K562 (cell line): Measurements from ENCODE around the gene PLD3. TPM values are rescaled to one million over a fixed set of nuclear protein-coding genes. Genes with fewer than 3 reads are reported as not detected.
A peak's percentile ranks its signal among the peaks of the same experiment; 100 is the strongest.

ENCODE experiments used
- BCLAF1 ChIP-seq, 2 experiments: fragments of 450-650 bp in 1 of 2; IDR thresholded peaks; 2 replicates each; pipeline ENCODE4 v1.6.1; 2011 to 2017; ENCODE audit warnings: low read depth in 2 of 2, antibody characterized with exemption in 1 of 2, borderline replicate concordance in 1 of 2, low read length in 1 of 2, mild to moderate bottlenecking in 1 of 2, mixed read lengths in 1 of 2; ENCODE audit not compliant: control insufficient read depth in 1 of 2
- CHD2 ChIP-seq: IDR thresholded peaks from 2 replicates; pipeline ENCODE4 v1.6.1; 2011; ENCODE audit warnings: low read depth, low read length
- E4F1 ChIP-seq: fragments of 250-450 bp; sonication (Bioruptor Pico); IDR thresholded peaks from 2 replicates; pipeline ENCODE4 v1.5.0; 2021; ENCODE audit warnings: mild to moderate bottlenecking, borderline replicate concordance
- EGR1 ChIP-seq: fragments of 450-650 bp; conservative IDR thresholded peaks from 2 replicates; pipeline ENCODE4 v1.6.1; 2017; ENCODE audit warnings: mild to moderate bottlenecking
- ETV1 ChIP-seq: fragments of 450-650 bp; conservative IDR thresholded peaks from 2 replicates; pipeline ENCODE4 v1.6.1; 2016; ENCODE audit warnings: missing genetic modification characterization, control low read depth, low read depth, missing compliant biosample characterization
- FIP1L1 ChIP-seq: fragments of 200-400 bp; formaldehyde crosslinking; IDR thresholded peaks from 2 replicates; pipeline ENCODE4 v1.6.1; 2018; ENCODE audit warnings: mild to moderate bottlenecking, low read depth, low read length; ENCODE audit not compliant: poor library complexity, severe bottlenecking
- FOXP4 ChIP-seq: sonication (generic); formaldehyde crosslinking; IDR thresholded peaks from 2 replicates; pipeline ENCODE4 v1.8.0; 2022; ENCODE audit warnings: mild to moderate bottlenecking, missing genetic modification reagents, borderline replicate concordance
- NFRKB ChIP-seq: fragments of 450-650 bp; IDR thresholded peaks from 2 replicates; pipeline ENCODE4 v1.6.1; 2016; ENCODE audit warnings: low read depth
- POLR2AphosphoS5 ChIP-seq: IDR thresholded peaks from 2 replicates; pipeline ENCODE4 v1.6.1; 2011; ENCODE audit warnings: mild to moderate bottlenecking, low read depth, low read length, moderate library complexity; ENCODE audit not compliant: control insufficient read depth, insufficient read depth
- SMAD4 ChIP-seq: fragments of 250-450 bp; sonication (Bioruptor Pico); conservative IDR thresholded peaks from 2 replicates; pipeline ENCODE4 v1.8.0; 2021; ENCODE audit warnings: inconsistent platforms, mild to moderate bottlenecking, moderate library complexity
- polyA plus RNA-seq, 8 experiments: library from polyadenylated mRNA; depleted of rRNA in 4 of 8; stranded (reverse) in 5 of 8; unstranded in 3 of 8; fragments of >200 nt; fragmentation: Nextera tagmentation in 2 of 8; fragmentation: Illumina TruSeq in 1 of 8; extraction: Ambion mirVana in 2 of 8; extraction: Trizol in 1 of 8; gene quantifications; 2 replicates each; pipeline versions ENCODE4 v1.2.1 to v1.2.3, GENCODE V29; 2011 to 2014; ENCODE audit warnings: inconsistent platforms in 1 of 8, missing spikeins in 1 of 8
- total RNA-seq, 7 experiments: library from RNA; depleted of rRNA in 6 of 7; stranded (reverse); fragments of >200 nt in 6 of 7; fragmentation: Illumina TruSeq in 2 of 7; extraction: Trizol in 2 of 7; gene quantifications; 2 replicates each; pipeline versions ENCODE4 v1.2.1 to v1.2.3, GENCODE V29; 2011 to 2021; ENCODE audit warnings: low replicate concordance in 1 of 7
- TF ChIP-seq, protein P1 (sequence below): sonication (generic); formaldehyde crosslinking; IDR thresholded peaks from 2 replicates; pipeline ENCODE4 v1.9.0; 2022; ENCODE audit warnings: mild to moderate bottlenecking, missing genetic modification reagents
- TF ChIP-seq, protein P2 (sequence below): fragments of 250-450 bp; sonication (Bioruptor Pico); IDR thresholded peaks from 2 replicates; pipeline ENCODE4 v1.6.1; 2021; ENCODE audit warnings: mild to moderate bottlenecking

The PLD3 gene
- total and polyA plus RNA-seq, 9 of the 15 experiments (the other 6 are each of a cell fraction or from before 2014, with no cell fraction given) = 2.3 to 128 (median 72.7) TPM

DNA sequence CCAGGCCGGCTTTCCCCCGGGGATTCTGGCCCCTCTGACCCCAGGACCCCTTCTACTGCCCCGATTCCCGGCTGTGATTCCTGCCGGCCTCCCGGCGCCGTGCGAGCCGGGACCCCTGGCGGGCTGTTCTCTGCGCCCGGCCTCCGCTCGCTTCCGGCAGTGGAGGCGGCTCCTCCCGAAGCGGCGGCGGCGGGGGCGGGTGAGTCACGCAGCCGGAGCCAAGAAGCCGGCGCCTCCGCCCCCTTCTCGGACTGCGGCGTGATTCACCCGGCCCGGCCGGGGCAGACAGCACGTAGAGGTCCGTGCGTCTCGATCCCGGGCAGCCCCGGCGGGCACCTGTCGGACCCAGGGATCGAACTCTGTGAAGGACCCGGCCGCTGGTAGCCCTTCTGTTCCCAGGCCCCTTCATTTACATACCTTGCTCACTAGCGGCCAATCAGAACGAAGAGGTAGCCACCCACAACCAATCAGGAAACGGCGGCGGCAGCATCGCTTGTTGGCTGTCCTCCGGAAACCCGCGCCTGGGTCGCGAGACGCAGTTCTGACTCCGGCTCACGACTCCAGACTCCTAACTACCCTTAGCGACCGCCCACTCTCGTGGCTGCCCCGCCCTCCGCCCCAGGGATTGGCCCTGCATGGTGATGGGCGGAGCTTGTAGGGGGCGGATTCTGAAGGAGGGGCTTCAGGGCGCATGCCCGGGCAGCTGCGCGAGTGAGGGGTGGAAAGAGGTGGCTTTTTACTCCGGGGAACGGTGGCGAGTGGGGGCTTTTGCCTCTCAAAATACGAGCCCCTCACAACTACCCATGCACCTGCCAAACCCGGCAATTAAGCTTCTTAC is 77.2 kb downstream of the PLD3 start, which contains the start of gene SERTAD1 (continued):
- 0 out of 2 replicates have a peak, but pooled peaks have one; percentile 60 for TF ChIP-seq FOXP4
- TF ChIP-seq ETV1 (tag) = peak; percentile 64
- peak; percentile 90 for TF ChIP-seq SMAD4 (CRISPR knock-in tag)
- 0 out of 4 replicates have a peak, but pooled peaks of 1 of the 2 experiments have one; percentile 13 for TF ChIP-seq BCLAF1 (IDR thresholded peaks at IDR 0.05; ENCODE audit: borderline replicate concordance in 1 of 2, control insufficient read depth in 1 of 2, low read depth in 2 of 2, low read length in 1 of 2)
- peak; percentile 76; the same call in 1 of the 2 replicates for TF ChIP-seq CHD2
- no peak for TF ChIP-seq E4F1 (CRISPR knock-in tag)
- peak; percentile 92 for TF ChIP-seq FIP1L1
- TF ChIP-seq, protein P1, sequence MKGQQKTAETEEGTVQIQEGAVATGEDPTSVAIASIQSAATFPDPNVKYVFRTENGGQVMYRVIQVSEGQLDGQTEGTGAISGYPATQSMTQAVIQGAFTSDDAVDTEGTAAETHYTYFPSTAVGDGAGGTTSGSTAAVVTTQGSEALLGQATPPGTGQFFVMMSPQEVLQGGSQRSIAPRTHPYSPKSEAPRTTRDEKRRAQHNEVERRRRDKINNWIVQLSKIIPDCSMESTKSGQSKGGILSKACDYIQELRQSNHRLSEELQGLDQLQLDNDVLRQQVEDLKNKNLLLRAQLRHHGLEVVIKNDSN = 0 out of 2 replicates have a peak, but pooled peaks have one; percentile 32
- TF ChIP-seq POLR2AphosphoS5 = peak; percentile 88
- TF ChIP-seq NFRKB = no peak
- TF ChIP-seq, protein P2, sequence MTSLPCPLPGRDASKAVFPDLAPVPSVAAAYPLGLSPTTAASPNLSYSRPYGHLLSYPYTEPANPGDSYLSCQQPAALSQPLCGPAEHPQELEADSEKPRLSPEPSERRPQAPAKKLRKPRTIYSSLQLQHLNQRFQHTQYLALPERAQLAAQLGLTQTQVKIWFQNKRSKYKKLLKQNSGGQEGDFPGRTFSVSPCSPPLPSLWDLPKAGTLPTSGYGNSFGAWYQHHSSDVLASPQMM = no peak
- TF ChIP-seq EGR1 = peak; percentile 99
